GM12874 (cell line): Measurements from ENCODE around the gene NINJ2.

Experiments
- TF ChIP-seq, protein P1 (sequence below): IDR thresholded peaks from 2 replicates; pipeline ENCODE4 v1.5.1; 2011; ENCODE audit warnings: low read depth, mild to moderate bottlenecking, control low read depth, low read length, moderate library complexity; ENCODE audit not compliant: insufficient read depth

Gene NINJ2

DNA sequence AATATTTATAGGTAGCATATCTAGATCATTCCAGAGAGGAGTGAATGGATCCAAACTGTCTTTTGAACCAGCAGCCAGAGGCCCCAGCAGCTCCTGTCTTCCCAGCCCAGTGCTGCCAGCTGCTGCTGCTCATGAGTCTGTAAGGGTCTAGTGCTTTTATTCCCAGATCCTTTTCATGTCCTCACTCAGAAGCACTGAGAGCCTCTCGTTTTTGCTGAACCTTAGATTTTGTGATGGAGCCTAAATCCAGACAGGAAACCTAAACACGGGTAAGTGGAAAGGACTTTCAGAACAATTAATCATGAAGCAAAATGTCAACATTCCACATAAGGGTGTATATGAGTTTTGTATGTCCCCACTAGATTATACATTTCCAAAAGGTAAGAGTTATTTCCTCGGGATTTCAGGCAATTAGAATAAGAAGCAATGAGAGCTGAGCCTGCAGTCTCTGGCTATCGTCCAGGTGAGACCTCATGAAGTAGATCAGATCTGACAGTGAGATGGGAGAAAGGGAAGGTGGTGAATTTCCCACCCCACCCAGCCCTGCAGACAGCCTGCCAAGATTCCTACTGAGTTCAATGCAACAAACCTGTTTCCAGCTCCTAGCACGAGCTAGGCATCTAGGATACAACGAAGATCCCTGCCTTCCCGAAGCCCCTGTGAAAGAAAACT, 84.4 kb downstream of the NINJ2 start:
- TF ChIP-seq, protein P1, sequence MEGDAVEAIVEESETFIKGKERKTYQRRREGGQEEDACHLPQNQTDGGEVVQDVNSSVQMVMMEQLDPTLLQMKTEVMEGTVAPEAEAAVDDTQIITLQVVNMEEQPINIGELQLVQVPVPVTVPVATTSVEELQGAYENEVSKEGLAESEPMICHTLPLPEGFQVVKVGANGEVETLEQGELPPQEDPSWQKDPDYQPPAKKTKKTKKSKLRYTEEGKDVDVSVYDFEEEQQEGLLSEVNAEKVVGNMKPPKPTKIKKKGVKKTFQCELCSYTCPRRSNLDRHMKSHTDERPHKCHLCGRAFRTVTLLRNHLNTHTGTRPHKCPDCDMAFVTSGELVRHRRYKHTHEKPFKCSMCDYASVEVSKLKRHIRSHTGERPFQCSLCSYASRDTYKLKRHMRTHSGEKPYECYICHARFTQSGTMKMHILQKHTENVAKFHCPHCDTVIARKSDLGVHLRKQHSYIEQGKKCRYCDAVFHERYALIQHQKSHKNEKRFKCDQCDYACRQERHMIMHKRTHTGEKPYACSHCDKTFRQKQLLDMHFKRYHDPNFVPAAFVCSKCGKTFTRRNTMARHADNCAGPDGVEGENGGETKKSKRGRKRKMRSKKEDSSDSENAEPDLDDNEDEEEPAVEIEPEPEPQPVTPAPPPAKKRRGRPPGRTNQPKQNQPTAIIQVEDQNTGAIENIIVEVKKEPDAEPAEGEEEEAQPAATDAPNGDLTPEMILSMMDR: no peak

GRCh38 chr12:576615-577110, 86.6 kb downstream of the NINJ2 start:
- TF ChIP-seq, protein P1: no peak

GRCh38 chr12:575948-576614, 87.2 kb downstream of the NINJ2 start:
- TF ChIP-seq, protein P1: peak; percentile 99

GRCh38 chr12:575129-575502, 88.1 kb downstream of the NINJ2 start:
- TF ChIP-seq, protein P1: no peak

- TF ChIP-seq, protein P1: no peak
Measured at GRCh38 chr12:574475-575128, 88.6 kb downstream of the NINJ2 start.

- TF ChIP-seq, protein P1: no peak
Measured at GRCh38 chr12:573232-573631, 90.0 kb downstream of the NINJ2 start.

DNA sequence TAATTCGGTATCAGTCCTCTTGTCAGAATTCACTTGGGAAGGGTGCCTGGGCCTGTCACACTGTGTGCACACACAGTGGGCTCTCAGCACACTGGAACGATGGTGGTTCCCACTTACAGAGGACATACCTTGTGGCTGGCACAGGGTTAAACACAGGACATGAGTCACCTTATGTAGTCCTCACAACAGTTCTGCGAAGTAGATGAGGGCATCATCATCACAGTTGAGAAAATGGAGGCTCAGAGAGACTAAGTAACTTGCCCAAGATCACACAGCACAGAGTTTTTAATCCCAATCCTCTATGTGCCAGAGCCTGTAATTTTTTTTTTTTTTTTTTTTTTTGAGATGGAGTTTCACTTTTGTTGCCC, 90.7 kb downstream of the NINJ2 start:
- TF ChIP-seq, protein P1: no peak
